Amniotic stem cell (primary cell): ENCODE measurements around the gene ADAMTS2.

Experiments used
- DNase-seq: peaks from one replicate; lab custom pipeline; 2025; lab: John Stamatoyannopoulos, UW

ADAMTS2 gene

DNA sequence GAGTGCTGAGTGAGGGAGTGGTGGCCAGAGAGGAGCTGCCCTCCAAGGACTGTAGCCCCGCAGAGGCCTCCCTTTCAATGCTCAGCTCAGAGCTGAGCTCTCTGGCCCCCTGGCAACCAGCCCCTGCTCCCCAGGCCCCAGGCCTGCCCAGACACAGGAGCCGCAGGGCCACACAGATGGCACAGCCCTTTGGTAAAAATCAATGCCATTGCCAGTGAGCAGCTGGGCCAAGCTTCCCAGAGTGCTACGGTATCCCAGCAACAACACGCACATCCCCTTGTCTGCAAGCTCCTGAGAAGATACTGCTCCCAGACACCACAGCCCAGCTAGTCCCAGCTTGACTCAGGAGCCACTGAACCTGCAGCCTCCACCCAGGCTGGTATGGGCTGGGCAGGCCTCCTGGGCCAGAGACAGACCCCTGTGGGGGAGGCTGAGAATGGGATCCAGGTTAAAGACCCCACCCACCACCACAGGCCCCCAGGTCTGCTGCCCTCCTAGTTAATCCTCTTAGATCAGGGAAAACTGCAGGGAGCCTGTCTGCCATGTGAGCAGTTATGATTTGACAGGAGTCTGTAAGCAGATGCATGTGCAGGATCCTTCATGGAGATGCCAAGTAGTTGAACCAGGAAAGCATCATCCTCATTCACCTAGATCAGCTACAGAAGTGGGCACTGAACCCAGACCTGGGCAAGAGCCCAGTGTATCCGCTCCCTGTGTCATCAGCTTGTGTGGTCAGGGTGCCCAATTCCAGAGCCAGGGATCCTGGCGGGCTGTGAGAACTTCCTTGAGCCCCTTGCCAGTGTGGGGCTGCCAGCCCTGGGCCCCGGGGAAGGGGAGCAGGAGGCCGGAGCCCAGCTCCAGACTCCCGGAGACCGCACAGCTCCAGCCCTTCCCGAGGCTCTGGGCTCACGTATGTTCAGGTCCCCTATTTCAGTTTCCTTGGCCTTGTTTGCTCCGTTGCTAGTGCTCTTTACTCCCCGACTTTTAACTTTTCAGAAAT lies 26.7 kb upstream of the ADAMTS2 start:
- DNase-seq, result no peak

DNA sequence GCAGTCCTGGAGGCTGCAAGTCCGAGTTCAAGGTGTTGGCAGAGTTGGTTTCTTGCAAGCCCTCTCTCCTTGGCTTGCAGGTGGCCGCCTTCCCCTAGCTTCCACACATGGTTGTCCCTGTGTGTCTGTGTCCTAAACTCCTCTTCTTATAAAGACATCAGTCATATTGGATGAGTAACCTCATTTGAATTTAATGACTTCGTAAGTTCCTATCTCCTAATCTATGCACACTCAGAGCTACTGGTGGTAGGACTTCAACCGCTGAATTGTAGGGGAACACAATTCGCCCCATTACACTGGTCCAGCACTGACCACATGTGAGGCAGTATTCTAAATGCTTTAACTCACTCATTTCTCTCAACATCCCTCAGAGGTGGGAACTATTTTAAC lies 25.9 kb upstream of the ADAMTS2 start:
- no peak for DNase-seq

DNA sequence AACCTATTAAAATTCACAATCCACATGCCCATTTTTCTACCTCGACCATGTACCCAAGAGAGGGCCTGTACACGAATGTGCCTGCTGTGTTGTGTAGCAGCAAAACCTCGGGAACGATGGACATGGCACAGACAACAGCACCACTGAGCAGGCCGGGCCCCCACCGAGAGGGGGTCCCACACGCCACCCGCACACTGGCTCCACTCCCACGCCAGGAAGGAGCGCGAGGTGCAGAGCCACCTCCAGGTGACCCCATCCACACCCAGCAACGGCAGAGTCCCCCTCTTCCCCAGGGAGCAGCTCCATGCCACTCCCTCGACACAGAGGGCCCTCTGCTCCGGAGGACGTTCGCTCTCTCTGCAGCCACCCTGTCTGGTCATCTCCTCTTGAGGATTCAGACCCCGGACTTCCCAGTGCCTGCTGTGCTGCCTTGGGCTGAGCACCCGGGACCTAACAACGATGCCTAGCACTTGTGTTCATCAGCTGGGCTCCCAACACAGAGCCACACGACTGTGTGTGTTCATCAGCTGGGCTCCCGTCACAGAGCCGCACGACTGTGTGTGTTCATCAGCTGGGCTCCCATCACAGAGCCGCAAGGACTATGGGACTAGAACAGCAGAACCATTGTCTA lies 25.3 kb upstream of the ADAMTS2 start:
- no peak for DNase-seq

DNA sequence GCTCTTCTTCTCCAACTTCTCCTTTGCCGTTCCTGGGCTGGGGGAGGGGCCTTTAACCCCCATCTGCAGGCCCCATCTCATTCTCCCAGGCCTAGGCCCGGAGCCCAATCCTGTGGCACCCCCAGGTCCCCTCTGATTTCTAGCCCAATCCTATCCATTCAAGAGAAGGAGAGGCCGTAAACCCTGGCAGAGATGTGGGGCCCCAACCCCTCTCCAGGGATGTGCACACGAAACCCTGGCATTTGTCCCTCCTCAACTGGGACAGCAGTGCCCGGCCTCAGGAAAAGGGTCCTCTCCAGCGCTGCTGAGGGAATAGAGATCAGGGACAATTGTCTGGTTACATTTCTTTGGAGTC lies 24.2 kb upstream of the ADAMTS2 start:
- DNase-seq, result no peak

DNA sequence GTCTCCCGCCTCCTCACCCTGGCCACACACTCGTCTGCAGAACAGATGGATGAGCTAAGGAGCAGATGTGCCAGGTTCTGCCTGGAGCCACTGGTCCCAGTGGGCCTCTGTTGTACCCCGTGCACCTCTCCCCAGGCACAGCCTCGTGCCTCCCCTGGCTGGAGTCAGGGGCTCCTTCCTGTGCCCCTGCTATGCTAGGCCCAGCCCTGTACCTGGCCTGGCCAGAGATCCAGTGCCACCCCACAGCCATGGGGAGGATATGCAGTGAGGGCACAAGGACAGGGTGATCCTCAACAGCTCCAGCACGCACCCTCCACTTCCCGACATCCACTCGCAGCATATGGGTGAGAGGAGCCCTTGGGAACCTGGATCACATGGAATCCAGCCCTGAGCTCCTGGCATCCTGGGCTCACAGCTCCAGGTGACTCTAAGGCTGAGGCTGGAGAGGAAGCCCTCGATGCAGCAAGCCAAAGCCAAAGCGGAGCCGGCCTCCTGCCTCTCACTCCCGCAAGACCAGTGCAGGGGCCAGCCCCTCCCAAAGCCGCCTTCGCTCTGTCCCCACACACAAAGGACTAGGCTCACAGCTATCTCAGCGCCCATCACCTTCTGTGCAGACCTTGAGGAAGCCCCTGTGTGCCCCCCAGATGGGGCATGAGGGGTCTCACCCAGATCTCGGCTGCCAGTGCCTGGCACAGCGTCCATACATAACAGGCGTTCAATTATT lies 23.7 kb upstream of the ADAMTS2 start:
- no peak for DNase-seq

DNA sequence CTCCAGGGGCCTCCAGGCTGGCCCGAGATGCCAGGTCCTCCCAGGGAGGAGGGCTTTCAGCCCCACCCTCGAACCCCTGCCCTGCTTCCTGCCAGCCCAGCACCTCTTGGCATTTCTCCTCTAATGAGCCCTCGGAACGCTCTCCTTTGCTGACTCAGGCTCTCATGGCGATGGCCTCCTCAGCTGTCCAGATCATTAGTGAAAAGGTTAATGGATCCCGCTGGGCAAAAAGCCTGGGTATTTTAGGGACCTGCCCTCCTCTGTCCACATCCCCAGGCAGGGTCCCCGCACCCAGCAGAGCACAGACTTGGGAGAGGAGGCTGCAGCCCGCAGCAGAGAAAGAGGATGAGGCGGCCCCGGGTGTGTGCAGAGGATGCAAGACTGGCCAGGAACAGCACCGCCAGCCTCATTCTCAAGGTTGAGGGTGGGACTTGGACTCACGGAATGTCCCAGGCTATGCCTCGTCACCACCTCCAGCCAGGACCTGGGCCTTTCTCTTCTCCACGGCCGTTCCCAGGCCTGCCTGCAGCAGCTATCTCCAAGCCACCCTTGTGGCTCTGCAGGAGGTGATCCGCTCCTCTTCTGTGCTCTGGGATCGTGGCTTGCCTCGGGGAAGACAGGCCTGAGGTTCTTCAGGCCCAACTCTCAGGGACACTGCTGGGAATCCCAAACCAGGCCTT lies 23.0 kb upstream of the ADAMTS2 start:
- no peak for DNase-seq

DNA sequence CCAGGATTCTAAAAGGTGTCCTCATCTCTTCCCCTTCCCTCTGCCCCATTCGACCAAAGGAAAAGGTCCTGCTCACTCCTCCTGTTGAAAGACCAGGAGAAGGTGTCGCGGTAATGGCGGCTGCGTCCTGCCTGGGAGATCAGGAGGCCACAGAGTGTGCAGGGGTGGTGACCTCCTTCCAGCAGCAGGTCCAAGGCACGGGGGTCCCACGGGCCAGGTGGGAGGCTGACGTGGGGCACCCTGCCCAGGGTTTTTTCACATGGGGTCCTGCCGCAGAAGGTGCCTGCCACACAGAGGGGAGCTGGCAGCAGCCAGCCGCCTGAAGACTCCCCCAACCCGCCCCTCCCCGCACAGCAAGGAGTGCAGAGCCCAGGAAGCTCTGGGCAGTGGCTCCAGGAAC lies 22.2 kb upstream of the ADAMTS2 start:
- no peak for DNase-seq

DNA sequence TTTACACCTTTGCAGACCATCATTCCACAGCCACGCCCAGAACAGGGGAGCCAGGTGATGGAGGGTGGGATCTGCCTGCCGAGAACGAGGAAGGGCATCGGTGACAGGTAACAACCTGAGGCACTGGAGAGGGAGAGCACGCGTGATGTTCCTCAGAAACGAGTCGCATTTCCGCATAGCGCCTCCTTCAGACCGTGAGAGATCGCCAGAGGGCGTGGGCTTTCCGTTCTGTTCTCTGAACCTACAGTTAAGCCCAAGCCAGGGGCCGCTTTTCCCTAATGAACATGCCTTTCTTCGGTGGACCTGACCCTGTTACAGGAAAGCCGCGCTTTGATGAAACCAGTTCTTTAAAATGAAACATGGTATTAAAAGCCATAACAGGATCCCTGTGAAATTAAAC lies 17.1 kb upstream of the ADAMTS2 start:
- DNase-seq, result no peak

DNA sequence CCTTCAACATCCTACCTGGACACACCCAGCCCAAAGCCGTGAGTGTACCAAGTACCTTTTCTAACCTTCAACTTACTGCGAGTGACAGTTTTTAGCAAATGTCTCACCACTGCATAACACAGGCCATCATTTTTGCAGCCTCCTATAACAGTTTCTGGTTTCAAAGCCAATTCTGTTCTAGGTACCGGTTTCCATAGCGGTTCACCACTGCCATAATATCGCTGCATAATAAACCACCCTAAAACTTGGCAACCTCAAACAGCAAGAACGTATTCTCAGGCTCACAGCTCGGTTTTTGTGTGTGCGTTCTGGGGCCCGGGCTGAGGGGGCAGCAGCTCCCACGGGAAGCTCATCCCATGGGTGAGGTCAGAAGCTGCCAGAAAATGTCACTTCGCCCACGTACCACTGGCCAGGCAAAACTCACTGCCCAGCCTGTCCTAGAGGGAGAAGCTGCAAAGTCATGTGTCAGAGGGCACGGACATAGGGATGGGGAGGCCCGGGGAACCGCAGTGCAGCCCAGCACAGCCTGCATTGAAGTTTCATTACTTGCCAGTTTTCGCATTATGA lies 15.9 kb upstream of the ADAMTS2 start:
- no peak for DNase-seq

DNA sequence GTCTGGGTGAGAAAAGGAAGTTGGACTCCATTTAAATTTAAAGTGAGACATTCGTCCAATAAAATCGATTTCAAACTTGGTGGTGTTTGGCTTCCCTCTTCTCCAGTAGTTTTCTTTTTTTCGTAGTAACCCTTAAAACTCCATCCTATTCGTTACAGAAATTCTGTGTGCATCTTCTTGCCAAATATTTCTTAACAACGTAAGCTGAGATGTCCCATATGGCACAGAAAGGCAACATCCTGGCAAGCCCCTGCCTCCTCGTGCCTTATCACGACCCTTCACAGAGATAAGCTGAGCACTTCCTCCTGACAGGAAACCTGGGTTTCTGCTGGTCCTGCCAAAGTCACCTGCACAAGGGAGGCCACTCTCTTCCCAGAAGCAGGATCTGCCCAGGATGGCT lies 11.8 kb upstream of the ADAMTS2 start:
- DNase-seq, result no peak

DNA sequence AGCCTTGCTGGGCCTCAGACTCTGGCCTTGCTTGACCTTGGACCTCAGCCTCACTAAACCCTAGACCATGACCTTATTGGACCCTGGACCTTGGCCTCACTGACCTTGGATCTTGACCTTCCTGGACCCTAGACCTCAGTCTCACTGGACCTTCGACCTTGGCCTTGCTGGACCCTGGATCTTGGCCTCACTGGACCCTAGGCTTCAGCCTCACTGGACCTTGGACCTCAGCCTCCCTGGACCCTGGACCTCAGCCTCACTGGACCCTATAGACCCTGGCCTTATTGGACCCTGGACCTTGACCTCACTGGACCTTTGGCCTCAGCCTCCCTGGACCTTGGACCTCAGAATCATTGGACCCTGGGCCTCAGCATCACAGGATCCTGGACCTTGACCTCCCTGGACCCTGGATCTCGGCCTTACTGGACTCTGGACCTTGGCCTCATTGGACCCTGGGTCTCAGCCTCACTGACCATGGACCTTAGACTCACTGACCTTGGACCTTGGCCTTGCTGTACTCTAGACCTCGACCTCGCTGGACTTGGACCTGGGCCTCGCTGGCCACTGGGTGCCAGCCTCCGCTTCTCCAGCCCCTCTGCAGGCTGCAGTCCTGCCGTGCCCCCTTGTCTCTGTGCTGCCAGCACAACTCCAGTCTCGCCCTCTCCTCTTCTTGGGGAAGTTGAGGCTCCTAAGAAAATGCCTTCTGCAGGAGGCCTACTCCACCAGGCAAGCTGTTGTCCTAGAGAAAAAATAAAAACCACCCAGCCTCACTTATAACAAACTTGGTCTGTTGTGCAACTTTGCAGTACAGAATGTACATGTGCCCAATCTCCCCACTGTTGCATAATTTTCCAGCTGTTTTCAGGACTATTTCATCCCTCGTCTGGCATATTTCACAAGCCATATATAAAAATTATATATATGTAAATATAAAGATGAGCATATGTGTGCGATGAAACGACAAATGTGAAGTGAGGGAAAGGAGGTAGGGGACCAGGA lies 11.0 kb upstream of the ADAMTS2 start:
- DNase-seq, result no peak

DNA sequence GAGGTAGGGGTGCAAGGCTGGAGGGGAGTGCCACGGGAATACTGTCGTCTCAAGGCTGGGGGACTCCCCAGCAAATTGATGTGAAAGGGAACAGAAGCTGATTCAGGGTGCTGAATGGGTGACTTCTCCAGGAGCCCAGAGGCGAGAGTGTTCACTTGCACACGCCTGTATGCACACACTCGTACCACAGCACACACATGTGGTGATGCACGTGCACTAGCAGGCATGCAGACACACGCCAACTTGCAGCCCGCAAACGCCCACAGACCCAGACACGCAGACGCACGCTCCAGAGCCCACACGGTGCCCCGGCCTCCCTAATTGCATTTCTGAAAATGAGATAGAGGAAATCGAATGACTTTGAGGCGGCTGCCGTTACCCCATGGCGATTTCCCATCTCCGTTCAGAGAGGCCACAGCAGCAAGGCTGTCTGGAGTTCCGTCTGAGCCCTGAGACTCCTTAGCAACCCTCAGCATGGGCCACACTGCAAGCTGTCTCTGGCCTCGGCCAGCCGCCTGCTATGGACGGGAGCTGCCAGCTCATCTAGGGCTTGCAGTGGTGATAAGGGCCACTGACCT lies 9.1 kb upstream of the ADAMTS2 start:
- DNase-seq, result no peak

DNA sequence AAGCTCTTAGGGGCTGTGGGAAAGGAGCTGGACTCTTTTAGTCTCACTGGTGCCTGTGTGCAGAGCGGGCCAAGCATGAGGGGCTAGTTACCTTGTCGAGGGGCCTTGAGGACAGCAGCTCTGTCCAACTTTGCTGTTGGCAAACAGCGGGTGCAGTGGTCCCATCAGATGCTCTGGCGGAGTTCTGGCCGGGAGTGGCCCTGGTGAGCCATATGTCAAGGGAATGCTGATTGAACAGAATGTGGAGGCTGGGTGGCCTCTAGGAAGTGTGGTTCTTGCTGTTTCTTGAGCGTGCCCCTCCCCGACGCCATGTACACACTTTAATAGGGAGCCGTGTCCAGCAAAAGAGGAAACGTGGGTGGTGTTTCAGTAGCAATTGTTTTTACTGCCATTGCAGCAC lies 3.6 kb upstream of the ADAMTS2 start:
- DNase-seq, result no peak

DNA sequence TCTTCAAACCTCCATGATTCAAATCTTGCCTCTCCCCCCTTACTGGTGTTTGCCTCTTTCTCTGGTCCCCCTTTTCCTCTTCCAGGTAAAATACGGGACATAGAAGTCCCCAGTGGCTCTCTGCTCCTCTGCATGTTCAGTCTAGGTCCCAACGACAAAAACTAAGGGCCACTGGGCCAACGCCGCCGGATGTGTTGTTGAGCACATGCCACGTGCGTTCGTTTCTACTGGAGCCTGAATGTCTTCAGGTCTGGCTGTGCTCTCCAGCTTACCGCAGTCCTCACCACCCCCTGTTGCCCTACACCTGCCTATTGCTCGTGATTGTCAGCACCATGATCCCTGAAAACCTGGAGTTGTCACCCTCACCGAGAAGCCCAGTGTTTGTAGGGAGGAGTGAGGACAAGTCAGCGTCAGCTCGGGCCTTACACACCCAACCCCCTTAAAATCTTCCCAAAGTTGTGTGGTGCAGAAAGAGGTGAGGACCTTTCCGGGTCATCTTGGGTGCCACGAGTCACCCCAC lies 2.8 kb upstream of the ADAMTS2 start:
- DNase-seq, result no peak

DNA sequence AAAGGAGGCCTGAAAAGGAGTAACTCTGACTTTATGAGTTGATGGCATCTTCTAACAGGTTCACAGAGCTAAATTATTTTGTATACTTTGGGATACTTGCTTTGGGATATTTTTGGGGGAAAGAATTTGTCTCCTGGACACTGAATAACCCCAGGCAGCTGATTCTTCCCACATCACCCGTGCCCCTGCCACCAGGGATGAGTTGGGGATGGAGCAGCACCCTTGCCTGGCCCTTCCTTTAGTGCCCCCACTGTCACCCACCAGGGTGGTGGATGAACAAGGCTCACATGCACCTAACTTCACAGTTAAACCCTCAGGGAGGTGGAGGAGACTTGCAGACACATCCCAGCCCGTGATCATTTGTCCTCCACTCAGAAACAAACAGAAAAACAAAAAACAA lies 2.3 kb upstream of the ADAMTS2 start:
- DNase-seq, result no peak

DNA sequence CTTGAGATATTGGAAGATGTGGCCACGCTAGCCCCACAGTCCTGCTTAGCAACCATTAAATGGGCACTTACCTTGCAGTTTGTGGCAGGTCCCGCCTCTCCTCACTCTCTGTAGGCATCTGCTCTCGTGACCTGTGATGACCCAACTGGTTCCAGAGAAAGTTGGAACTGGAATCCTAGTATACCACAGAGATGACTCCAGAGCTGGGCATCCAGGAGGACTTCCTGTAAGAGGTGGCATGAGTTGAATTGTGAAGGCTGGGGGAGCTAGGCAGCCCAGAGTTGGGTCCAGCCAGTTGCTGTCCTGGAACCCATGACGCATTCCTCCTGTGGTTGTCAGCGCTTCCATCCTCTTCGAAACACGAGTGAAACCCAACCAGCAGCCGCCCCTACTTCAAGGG lies 1.6 kb upstream of the ADAMTS2 start:
- DNase-seq, result no peak

DNA sequence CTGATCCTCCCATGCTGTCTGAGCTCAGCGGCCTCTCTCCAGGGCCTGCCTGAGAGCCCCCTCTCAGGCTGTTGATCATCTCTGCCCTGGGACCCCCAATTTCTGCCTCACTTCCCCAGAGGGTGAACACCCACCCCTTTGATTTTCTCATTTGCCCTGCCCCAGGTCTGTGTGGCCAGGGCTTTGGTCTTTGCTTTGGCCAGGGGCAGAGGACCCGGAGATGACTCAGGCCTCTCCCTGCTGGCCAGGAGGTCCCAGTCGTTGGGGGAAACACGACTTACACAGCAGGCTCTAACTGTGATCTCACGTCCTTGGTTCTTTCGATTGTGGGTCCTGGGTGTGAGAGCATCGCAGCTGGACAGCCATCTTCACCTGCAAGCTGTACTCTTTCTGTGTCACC lies 1.1 kb upstream of the ADAMTS2 start:
- DNase-seq, result no peak

DNA sequence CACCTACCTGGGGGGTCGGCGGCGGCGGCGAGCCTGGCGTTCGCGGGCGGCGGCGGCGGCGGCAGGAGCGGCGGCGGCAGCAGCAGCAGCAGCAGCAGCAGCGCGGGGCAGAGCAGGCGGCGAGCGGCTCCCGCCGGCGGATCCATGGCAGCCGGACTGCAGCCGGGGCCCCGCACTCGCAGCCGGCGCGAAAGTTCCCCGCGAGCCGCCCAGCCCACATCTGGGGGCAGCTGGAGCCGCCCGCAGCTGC lies 153 bp downstream of the ADAMTS2 start:
- DNase-seq, result no peak

DNA sequence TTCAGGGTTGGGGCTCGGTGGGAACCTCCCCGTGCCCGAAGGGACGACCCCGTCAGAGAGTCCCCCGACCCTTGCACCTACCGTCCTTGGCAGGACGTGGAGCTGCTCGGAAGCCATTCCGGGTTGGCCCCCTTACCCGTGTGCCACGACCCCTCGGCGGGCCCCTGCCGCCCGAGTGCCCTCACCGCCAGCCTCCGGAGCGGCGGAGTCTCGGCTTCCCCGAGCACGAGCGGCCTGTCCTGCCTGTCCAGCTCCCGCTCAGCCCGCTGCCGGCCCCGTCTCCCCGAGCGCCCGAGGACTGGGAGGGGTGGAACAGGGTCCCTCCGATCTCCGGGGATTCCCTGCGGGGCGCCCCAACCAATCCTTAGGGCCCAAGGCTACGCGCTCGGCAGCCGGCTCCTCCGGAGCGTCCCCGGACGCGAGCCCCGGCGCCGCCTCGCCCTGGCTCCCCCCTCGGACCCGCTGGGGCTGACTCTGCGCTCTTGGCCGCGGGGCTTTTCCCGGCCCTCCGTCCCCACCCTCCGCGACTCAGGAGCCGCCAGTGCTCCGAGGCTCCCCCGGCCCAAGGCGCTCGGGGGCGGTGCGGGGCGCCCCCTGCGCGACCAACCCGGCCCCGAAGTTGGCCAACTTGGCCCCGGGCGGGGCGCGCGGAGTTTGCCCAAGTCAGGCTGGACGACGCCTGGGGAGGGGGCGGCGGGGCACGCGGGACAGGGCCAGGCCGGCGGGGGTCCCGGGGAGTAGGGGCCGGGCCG lies 654 bp downstream of the ADAMTS2 start:
- no peak for DNase-seq
